Cardiac septum (tissue), 1 donor: ENCODE data around the gene PLOD3. TPM values are rescaled to one million over a fixed set of nuclear protein-coding genes. Genes with fewer than 3 reads are reported as not detected.

Experiments used
- DNase-seq: peaks from one replicate; pipeline ENCODE4 v3.0.0-alpha.2; 2020; ENCODE audit warnings: low spot score
- intact Hi-C: fragments of 100-400 bp; cut with DNase I; formaldehyde crosslinking; loops from one replicate; pipeline ENCODE4 v1.14.0; 2022
- total RNA-seq: library from RNA; stranded (reverse); fragmentation: NEBNext Ultra II Directional; extraction: Animal tissue kit (Norgen Biotek cat#: 25700); gene quantifications from one replicate; pipeline ENCODE4 v1.2.1, GENCODE V29; 2021
- donor health status: DM: no; HTN: no; CAD: no.

The PLOD3 gene
- total RNA-seq, 1 donor from 2014 or later: 43.9 TPM

DNA sequence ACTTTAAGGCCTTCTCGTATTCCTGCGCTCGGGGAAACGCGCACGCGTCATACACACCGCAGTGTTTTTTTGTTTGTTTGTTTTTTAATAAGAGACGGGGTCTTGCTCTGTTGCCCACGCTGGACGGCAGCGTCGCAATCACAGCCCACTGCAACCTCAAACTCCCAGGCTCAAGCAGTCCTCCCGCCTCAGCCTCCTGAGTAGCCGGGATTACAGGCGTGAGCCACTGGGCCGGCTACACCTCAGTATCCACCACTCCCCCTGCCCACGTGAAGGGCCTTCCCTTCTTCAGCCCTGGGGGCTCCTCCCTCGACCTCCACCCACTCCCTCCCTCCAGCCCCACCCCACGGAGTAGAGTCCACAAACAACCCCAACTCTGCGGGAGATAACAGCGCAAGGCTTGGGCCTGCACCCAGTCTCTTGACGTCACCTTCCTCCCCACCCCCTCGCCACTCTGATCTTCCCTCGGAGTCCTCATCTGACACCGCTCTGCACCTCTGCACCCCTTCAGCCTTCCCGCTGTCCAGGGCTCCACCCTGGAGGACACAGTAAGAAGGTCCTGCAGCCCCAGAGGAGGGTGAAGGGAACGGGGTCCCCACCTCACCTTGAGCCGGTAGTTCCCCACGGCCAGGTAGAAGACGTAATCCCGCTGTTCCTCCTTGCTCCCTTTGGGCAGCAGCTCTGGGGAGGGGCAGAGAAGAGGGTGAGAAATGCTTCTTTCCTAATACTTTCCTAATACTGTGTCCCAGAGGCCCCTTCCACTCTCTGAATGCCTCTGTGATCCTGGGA lies 23.0 kb upstream of the PLOD3 start:
- intact Hi-C loops: loop anchor here (5.0 kb wide), 1 partner anchor 42 kb away; no protein-coding TSS in a partner anchor
- DNase-seq: no peak

DNA sequence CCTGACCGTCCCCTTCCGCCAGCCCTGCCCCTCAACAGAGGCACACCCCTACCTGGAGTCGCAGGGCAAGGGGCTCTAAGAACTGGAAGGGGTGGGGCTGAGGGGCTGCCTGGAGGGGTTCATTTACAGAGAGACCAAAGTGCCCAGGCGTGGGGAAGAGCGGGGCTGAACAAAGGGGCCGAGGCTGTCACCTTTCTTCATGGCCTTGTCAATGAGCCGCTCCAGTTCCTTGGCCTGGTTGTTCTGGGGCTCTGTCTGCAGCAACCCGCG lies 22.5 kb upstream of the PLOD3 start:
- intact Hi-C loops: loop anchor here (5.0 kb wide), 1 partner anchor 42 kb away; no protein-coding TSS in a partner anchor
- no peak for DNase-seq

DNA sequence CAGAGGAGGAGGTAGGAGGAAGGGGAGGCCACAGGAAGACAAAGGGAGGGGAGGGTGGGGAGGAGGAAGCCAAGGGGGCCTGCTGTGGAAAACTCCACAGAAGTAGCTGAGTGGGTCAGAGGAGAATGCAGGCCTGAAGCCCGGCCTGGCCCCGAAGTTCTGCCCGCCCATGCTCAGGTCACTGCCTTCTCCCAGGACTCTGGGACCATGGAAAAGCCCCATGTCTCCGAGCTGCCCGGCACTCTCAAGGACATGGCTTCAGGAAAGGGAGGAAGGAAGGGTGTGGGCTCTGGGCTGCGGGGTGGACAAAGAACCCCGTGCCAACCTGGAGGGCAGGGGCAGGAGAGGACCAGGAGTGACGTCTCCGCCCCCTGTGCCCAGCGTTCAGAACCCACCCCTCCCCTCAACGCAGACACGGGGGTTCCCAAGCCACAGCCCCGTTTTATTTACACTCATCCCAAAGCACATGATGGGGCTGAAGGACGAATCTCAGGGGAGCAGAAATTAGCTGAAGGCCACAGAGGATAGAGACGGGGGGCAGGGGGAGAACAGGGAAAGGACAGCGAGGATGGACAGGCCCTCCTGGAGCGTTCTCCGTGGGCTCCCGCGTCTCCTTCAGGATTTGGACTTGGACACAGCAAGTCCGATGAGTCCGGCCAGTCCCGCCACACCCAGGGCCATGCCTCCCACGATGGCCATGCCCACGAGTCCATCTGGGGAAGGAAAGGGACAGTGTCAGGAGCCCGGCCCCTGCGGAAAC lies 22.0 kb upstream of the PLOD3 start:
- intact Hi-C loops: no loop called here

GRCh38 chr7:101238226-101239182 lies 21.1 kb upstream of the PLOD3 start:
- intact Hi-C loops: no loop called here
- DNase-seq: no peak

More for the DNA sequence above, 22.0 kb upstream of the PLOD3 start:
- DNase-seq: no peak

- intact Hi-C loops: no loop called here
Measured at GRCh38 chr7:101237206-101238067, 20.1 kb upstream of the PLOD3 start, which contains the start of gene CLDN15. CLDN15 (minus strand) TSS chr7:101237802; CDS start chr7:101237581, 221 bp downstream.

GRCh38 chr7:101236292-101236835 lies 19.0 kb upstream of the PLOD3 start:
- intact Hi-C loops: no loop called here
- no peak for DNase-seq

More at GRCh38 chr7:101237206-101238067, 20.1 kb upstream of the PLOD3 start, which contains the start of gene CLDN15:
- DNase-seq: no peak

GRCh38 chr7:101235522-101235921 lies 18.1 kb upstream of the PLOD3 start:
- no peak for DNase-seq
- intact Hi-C loops: no loop called here

GRCh38 chr7:101235050-101235449 lies 17.7 kb upstream of the PLOD3 start:
- no peak for DNase-seq
- intact Hi-C loops: no loop called here

GRCh38 chr7:101234636-101235035 lies 17.3 kb upstream of the PLOD3 start:
- intact Hi-C loops: no loop called here
- DNase-seq: no peak

- DNase-seq: no peak
- intact Hi-C loops: no loop called here
Measured at GRCh38 chr7:101233907-101234547, 16.6 kb upstream of the PLOD3 start.

DNA sequence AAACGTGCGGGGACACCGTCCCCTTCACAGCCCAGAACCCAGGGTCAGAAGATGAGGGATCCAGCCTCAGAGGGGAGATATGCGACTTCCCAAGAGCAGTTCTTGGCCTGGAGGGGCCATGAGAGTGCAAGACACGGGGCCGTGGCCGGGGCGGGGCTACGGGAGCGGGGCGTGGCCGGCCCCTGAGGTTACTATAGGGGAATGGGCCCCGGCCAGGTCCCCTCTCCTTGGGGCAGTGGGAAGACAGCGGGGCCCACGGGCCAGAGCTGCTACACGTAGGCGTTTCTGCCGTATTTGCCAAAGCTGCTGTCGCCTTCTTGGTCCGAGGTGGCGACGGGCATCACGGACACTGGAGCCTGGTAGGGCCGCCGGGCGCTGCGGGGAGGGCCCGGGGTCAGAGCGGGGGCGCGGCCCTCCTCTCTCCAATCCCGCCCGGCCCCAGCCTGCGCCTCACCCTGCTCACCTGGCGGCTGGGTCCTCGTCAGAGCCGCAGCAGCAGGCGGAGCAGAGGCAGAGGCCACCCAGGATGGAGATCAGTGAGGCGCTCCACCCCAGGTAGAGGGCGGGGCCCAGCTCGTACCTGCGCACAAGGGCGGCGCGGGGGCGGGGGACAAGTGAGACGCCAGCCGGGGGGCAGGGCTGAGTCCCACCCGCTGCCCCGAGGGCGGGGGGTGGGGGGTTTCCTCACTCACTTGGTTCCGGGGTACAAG lies 14.9 kb upstream of the PLOD3 start:
- intact Hi-C loops: no loop called here

DNA sequence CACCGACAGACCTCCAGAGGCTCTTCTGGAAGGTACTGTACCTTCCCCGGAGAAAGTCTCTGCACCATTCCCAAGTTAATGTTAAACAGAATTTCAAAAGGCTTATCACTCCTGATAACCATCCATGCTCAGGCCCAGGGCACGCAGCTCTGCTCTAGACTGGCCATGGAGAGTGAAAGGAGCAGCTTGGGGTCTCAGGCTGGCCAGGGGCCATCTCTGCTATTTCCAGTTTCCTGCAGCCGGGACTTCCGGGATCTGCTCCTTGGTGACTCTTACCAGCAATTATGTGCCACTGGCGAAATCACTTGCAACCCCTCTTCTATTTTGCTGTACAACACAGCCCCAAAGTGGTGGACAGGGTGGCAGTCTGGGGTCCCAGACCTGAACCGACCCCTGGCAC lies 14.3 kb upstream of the PLOD3 start:
- intact Hi-C loops: no loop called here
- no peak for DNase-seq

More for the DNA sequence above, 14.9 kb upstream of the PLOD3 start:
- no peak for DNase-seq

- intact Hi-C loops: no loop called here
- DNase-seq: no peak
Measured at GRCh38 chr7:101226721-101227120, 9.3 kb upstream of the PLOD3 start.

DNA sequence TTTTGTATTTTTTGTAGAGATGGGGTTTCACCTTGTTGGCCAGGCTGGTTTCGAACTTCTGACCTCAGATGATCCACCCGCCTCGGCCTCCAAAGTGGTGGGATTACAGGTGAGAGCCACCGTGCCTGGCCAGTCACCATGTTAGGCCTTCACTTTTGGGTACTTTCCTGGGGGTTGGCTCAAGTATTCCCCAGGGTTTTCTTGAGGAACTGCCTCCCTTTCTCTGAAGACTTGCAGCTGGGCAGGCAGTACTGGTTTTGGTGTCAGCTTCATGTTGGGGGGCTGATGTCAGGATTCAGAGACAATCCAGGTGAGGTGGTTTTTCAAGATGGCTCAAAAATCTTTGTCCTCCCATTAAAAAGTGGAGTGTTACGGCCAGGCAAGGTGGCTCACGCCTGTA lies 8.3 kb upstream of the PLOD3 start:
- DNase-seq: no peak
- intact Hi-C loops: no loop called here

DNA sequence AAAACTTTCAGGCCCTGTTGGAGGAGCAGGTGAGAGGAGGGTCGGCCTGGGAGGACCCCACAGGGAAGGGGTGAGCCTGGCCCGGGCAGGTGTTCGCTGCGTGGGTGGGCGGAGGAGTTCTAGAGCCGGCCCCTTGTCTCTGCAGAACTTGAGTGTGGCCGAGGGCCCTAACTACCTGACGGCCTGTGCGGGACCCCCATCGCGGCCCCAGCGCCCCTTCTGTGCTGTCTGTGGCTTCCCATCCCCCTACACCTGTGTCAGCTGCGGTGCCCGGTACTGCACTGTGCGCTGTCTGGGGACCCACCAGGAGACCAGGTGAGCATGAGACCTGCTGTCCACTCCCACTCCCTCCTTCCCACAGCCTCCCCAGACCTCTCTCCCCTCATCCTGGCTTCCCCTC lies 6.1 kb upstream of the PLOD3 start:
- intact Hi-C loops: no loop called here
- no peak for DNase-seq

GRCh38 chr7:101222275-101222830 lies 5.0 kb upstream of the PLOD3 start:
- no peak for DNase-seq
- intact Hi-C loops: no loop called here

- no peak for DNase-seq
- intact Hi-C loops: no loop called here
Measured at GRCh38 chr7:101220295-101220694, 2.9 kb upstream of the PLOD3 start.
